ENCODE data around the gene GEMIN2. TPM values are rescaled to one million over a fixed set of nuclear protein-coding genes. Genes with fewer than 3 reads are reported as not detected.
"Not testable (repeated sequence)": the region's sequence is repeated elsewhere in the genome, so short reads cannot be mapped to it uniquely, and the experiment has no call there.

Gene GEMIN2
- polyA plus RNA-seq, 3 donors: 19.8 to 23.5 (median 23.0) TPM

DNA sequence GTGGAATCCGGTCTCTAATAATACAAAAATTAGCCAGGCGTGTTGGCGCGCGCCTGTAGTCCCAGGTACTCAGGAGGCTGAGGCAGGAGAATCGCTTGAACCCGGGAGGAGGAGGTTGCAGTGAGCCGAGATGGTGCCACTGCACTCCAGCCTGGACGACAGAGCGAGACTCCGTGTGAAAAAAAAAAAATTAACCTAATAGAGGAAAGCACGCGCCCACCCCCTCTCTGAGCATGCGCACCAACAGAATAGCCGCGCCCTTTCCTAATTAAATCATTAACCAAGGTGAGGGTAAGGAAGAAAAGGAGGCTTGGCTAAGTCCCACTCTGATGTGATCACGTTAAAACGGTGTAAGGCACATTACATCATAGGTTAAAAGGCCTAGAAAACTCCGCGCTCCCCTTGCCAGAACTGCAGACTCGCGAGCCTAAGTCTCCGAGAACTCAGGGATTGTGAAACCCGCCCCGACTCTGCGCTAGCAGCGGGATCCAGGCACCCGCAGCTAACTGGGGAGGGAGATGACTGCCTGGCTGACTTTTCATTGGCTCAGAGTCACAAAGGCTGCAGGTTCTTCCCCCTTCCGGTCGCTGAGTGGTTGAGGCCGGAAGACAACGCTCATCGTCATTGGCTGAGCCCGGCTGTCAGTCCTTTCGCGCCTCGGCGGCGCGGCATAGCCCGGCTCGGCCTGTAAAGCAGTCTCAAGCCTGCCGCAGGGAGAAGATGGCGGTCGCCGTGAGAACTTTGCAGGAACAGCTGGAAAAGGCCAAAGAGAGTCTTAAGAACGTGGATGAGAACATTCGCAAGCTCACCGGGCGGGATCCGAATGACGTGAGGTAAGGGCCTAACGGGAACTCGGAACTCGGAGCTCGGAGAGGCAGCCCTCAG, 60.7 kb downstream of the GEMIN2 start, which contains the start of gene PNN:
Gene PNN, plus strand, starts transcription at position 695 of the 885 bp plus-strand sequence. Its CDS starts 26 bp downstream, at position 721.
- DNase-seq: peak; percentile 99

- DNase-seq: peak; percentile 46
Observed at GRCh38 chr14:39175445-39176262, 61.5 kb downstream of the GEMIN2 start.

DNA sequence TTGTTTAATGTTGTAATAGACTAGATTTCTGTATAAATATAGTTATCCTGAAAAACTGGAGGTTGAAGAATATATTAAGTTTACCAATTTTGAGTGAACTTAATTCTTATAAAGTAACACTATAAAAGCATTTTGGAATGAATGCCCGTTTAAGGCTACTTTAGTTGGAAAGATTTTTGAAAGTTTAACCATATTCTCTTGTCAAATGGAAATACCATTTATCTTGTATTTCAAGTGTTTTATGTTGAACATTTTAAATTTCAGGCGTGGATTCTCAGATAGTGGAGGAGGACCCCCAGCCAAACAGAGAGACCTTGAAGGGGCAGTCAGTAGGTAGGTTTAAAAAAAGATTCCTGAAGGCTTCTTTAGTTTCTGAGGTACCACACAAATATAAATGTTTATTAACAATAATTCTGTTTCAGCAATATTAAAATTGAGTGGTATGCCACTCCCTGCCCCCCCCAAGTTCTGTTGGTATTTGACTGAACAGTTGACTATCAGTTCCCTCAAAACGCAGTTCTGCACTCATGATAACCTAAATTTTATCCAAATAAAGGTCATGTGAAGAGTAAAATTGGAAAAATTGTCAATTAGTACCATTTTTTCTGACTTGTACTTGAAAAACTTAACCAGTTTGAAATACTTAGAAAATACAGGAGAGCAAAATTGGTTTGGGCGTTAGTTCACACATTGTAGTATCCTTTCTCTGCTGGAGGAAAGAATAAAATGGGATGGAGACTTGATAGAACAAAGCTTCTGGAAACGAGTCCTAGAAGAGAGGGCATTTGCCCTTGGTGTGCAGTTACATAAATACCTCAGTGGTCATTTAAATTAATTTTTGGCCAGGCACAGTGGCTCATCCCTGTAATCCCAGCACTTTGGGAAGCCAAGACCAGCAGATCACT, 62.4 kb downstream of the GEMIN2 start:
- no peak for DNase-seq

DNA sequence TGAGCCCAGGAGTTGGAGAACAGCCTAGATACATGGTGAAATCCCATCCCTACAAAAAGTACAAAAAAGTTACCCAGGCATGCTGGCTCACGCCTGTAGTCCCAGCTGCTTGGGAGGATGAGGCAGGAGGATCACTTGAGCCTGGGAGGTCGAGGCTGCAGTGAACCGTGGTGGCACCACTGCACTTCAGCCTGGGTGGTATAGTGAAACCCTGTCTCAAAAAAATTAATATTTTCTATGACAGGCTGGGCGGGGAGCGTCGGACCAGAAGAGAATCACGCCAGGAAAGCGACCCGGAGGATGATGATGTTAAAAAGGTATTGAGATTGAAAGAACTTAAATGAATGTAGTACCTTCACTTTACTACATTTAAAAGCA, 63.0 kb downstream of the GEMIN2 start:
- DNase-seq: no peak

- DNase-seq: no peak
Observed at GRCh38 chr14:39179042-39179441, 64.9 kb downstream of the GEMIN2 start.

DNA sequence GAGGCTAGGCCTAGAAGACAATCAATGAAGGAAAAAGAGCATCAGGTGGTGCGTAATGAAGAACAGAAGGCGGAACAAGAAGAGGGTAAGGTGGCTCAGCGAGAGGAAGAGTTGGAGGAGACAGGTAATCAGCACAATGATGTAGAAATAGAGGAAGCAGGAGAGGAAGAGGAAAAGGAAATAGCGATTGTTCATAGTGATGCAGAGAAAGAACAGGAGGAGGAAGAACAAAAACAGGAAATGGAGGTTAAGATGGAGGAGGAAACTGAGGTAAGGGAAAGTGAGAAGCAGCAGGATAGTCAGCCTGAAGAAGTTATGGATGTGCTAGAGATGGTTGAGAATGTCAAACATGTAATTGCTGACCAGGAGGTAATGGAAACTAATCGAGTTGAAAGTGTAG, 66.4 kb downstream of the GEMIN2 start:
- DNase-seq: no peak

- DNase-seq: no peak
Observed at GRCh38 chr14:39181026-39181692, 67.0 kb downstream of the GEMIN2 start.

DNA sequence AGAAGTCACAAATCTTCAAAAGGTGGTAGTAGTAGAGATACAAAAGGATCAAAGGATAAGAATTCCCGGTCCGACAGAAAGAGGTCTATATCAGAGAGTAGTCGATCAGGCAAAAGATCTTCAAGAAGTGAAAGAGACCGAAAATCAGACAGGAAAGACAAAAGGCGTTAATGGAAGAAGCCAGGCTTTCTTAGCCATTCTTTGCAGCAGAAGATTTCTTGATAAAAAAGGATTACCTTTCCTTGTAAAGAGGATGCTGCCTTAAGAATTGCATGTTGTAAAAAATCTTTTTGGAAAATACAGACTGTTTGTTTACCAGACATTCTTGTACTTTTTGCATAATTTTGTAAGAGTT, 67.5 kb downstream of the GEMIN2 start:
- DNase-seq: no peak

DNA sequence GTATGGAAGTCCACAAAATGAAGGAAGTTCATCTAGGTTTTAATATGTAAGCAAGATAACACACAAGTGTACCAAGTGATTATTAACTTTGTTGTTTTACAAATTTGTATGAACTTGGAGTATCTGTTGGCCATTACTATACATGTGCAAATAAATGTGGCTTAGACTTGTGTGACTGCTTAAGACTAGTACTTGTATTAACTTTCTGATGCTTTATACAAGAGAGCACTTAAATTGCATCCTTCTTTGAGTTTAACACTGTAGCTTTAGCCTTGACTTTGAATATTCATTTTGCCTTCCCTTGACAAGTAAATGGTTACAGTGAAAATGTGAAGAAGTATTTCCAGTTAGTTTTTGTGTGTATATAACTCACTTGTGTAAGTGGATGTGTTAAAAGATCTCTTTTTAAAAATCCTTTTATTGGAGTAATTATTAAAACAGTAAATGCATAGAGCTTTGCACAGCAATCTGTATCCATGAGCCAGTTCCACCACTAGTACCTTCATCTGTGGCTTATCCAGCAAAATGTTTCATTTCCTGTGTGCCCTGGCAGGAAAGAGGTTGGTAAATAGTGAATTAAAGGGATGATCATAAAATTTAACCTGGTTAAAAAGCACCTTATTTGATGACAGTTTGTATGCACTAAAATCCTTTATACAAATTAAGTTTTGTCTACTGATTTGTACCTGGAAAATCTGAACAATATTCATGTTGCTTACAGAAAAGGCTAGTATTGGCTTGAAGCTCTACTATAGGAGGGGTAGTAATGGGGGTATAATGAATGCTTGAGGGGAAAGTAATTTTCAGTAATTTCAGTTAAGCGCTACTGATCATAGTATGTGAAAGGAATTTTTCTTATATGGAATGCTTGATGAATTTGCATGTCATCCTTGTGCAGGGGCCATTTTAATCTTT, 68.9 kb downstream of the GEMIN2 start:
- no peak for DNase-seq

DNA sequence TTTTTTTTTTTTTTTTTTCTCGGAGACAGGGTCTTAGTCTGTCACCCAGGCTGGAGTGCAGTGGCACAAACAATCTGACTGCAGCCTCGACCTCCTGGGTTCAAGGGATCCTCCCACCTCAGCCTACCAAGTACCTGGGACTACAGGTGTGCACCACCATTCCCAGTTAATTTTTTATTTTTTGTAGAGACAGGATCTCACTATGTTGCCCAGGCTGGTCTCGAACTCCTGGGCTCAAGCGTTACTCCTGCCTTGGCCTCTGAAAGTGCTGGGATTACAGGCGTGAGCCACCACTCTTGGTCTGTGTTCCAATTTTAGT, 69.5 kb downstream of the GEMIN2 start:
- not testable (repeated sequence) for DNase-seq

DNA sequence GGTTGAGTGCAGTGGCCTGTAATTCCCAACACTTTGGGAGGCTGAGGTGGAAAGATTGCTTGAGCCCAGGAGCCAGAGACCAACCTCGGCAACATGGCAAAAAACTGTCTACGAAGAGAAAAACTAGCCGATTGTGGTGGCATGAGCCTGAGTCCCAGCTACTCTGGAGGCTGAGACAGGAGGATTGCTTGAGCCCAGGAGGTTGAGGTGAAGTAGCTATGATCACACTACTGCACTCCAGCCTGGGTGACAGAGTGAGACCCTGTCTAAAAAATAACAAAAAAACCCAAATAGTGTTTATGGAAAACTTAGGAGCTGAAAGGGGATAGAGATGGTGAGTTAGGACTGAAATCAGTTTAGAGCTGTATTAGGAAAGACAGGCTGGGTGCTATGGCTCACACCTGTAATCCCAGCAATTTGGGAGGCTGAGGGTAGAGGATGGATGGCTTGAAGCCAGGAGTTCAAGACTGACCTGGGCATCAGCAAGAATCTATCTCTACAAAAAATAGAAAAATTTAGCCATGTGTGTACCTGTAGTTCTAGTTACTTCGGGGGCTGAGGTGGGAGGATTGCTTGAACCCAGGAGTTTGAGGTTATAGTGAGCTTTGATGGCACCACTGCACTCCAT, 70.6 kb downstream of the GEMIN2 start:
- no peak for DNase-seq

- no peak for DNase-seq
Observed at GRCh38 chr14:39185256-39186049, 71.3 kb downstream of the GEMIN2 start.

Other genes starting within 250 kb of the GEMIN2 start
- gene SEC23A, start 11.1 kb upstream of the GEMIN2 start, polyA plus RNA-seq (ENCODE audit: insufficient read length in 3 of 3): 10 to 100 TPM; 60.6 to 66.5 (median 61.7) TPM
- gene TRAPPC6B, start 56.0 kb downstream of the GEMIN2 start, polyA plus RNA-seq (ENCODE audit: insufficient read length in 3 of 3): 10 to 100 TPM; 25.2 to 28.6 (median 28.5) TPM
- gene PNN, start 60.9 kb downstream of the GEMIN2 start, polyA plus RNA-seq (ENCODE audit: insufficient read length in 3 of 3): 100 to 1,000 TPM; 170 to 214 (median 212) TPM
- 10 to 100 TPM; 66.4 to 89.6 (median 77.6) TPM for gene MIA2, start 119.6 kb downstream of the GEMIN2 start, polyA plus RNA-seq (ENCODE audit: insufficient read length in 3 of 3)

Data from renal pelvis (tissue), 4 donors.